D721Med (cell line): ENCODE data around the gene RAD1.
A peak's percentile ranks its signal among the peaks of the same experiment; 100 is the strongest.

ENCODE experiments used
- DNase-seq: peaks from one replicate; pipeline ENCODE4 v3.0.0; 2011; ENCODE audit warnings: low spot score; ENCODE audit not compliant: insufficient read length
- FAIRE-seq: peaks from 2 replicates; lab custom pipeline; 2011; peaks lifted over from hg19 to GRCh38; lab: Jason Lieb, UNC
- CTCF ChIP-seq: IDR thresholded peaks from 2 replicates; pipeline ENCODE4 v1.5.1; 2012; ENCODE audit warnings: mild to moderate bottlenecking, control low read depth; ENCODE audit not compliant: insufficient read depth; ENCODE audit errors: missing control alignments

Gene RAD1

DNA sequence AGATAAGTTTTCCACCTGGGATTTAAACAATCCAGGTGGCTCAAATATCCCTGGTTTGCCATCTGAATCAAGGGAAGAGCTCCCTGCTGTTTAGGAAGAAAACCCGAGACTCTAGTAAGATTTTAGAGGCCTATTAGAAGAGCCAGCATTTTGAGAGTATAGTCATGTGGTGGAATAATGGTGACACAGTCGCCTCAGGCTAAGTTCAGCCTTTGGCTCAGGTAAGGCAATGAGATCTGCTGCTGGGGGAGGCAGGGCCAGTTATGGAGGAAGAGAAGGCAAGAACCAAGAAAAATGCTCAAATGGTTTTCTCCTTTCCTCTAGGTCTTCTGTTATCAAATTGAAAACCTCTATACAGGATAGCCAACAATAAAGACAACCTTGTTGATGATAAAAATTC is 16.2 kb downstream of the RAD1 start:
- no peak for TF ChIP-seq CTCF
- FAIRE-seq (no peak), DNase-seq (no peak)

DNA sequence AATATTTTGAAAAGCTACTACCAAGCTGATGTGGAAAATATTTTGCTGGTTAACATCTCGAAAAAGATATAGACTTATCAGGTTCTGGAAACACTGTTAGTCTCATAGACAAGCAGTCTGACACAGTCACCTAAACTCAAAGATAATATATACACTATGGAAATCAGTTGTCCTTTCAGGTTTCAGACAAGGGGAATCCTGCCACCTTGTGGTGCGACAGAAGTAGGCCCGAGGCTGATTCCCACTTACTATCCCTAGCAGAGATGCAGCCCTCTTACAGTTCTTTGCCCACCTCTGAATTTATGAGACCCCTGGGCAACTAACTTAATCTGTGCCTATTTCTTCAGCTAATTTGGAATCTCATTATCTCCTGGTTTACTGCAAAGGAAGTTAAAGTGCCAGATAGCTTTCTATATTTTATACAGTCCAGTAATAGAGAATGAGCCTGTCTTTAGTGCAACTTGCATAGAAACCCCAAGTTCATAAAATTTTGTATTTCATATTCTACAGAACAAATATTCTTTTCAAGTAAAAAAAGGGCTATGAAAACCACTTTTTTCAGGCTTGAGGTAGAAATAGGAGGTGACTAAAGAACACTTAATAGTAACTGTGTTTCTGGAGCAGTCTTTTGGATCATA is 16.9 kb downstream of the RAD1 start:
- FAIRE-seq (peak; percentile 51), DNase-seq (peak; percentile 17)
- TF ChIP-seq CTCF: peak; percentile 89

GRCh38 chr5:34897646-34898045 is 17.7 kb downstream of the RAD1 start:
- no peak for TF ChIP-seq CTCF
- FAIRE-seq: no peak
- no peak for DNase-seq

DNA sequence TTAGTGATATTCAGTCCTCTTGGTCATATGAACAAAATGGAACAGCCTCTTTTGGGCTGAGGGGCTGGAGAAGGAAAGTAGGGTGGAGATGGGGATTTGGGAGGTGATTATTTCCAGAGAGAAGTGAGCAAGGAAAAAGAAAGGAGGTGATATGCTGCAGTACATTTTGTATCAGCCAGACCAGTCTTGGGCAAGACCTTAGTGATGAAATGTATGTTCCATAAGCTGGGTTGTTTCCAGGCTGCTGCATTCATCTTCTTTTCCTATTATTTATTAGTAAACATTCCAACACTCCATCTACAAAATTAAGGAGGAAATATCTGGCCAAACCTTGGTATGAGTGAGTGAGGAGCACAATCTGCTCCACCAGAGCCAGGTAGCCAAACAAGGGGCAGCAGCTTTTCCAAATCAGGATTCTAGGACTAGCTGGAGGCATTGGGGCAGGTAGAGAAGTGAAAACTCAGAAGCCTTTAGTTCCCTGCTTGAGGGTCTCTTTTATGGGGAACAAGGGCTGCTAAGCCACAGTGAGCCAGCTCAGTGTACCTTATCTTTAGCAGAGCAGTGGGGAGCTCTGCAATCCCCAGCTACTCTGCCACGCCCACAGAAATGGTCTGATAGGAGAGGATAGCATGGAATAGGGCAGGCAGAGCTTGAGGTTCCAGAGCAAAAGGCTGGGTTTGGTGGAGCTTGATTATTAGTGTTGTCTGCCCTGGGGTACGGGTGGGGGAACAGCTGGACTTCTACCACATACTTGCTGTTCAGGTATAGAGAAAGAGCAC is 19.5 kb downstream of the RAD1 start:
- no peak for FAIRE-seq
- no peak for DNase-seq
- TF ChIP-seq CTCF: no peak

- no peak for DNase-seq
- FAIRE-seq: no peak
- TF ChIP-seq CTCF: no peak
Measured at GRCh38 chr5:34894716-34895115, 20.6 kb downstream of the RAD1 start.

GRCh38 chr5:34892414-34892813 is 22.9 kb downstream of the RAD1 start:
- DNase-seq (no peak), FAIRE-seq (no peak)
- no peak for TF ChIP-seq CTCF

GRCh38 chr5:34891981-34892380 is 23.3 kb downstream of the RAD1 start:
- DNase-seq (no peak), FAIRE-seq (no peak)
- TF ChIP-seq CTCF: no peak
